SU-DHL-6 (cell line): ENCODE measurements around the gene VWA3A.

ENCODE experiments used
- H2AFZ ChIP-seq: fragments of 200-600 bp; sonication (generic); 2 replicates; pipeline ENCODE4 v1.6.1; 2014; ENCODE audit warnings: low read depth, mild to moderate bottlenecking, moderate library complexity, mixed read lengths, antibody characterized with exemption, low read length; ENCODE audit not compliant: severe bottlenecking
- H3F3A ChIP-seq: fragments of 200-600 bp; shearing (Covaris generic); 2 replicates; pipeline ENCODE4 v1.6.0; 2016; ENCODE audit warnings: antibody characterized with exemption, mild to moderate bottlenecking; ENCODE audit not compliant: insufficient read depth
- H3K27ac ChIP-seq: fragments of 200-600 bp; sonication (generic); 2 replicates; pipeline ENCODE4 v1.5.1; 2016; ENCODE audit warnings: low read depth, mild to moderate bottlenecking, low read length, moderate library complexity, mixed read lengths
- H3K27me3 ChIP-seq: fragments of 200-600 bp; sonication (generic), shearing (Covaris generic); 2 replicates; pipeline ENCODE4 v1.6.0; 2014; ENCODE audit warnings: mild to moderate bottlenecking, low read length
- H3K36me3 ChIP-seq: fragments of 200-600 bp; sonication (generic); 2 replicates; pipeline ENCODE4 v1.6.1; 2014; ENCODE audit warnings: mild to moderate bottlenecking, low read length, mixed read lengths
- H3K4me2 ChIP-seq: fragments of 300-600, 200-600 bp; shearing (Covaris generic), sonication (generic); 2 replicates; pipeline ENCODE4 v1.6.0; 2014; ENCODE audit warnings: low read length, low read depth, mild to moderate bottlenecking; ENCODE audit not compliant: poor library complexity, severe bottlenecking
- H3K4me3 ChIP-seq: fragments of 200-600 bp; sonication (generic); 2 replicates; pipeline ENCODE4 v1.5.1; 2014; ENCODE audit warnings: antibody characterized with exemption, low read length, mild to moderate bottlenecking, mixed read lengths; ENCODE audit not compliant: insufficient read depth, poor library complexity, severe bottlenecking
- H3K79me2 ChIP-seq: fragments of 200-600 bp; sonication (generic); 2 replicates; pipeline ENCODE4 v1.6.1; 2014; ENCODE audit warnings: mild to moderate bottlenecking, low read length, moderate library complexity; ENCODE audit not compliant: insufficient read depth
- H3K9ac ChIP-seq: fragments of 200-600 bp; sonication (generic); 2 replicates; pipeline ENCODE4 v1.7.0; 2014; ENCODE audit warnings: mild to moderate bottlenecking, low read length
- H3K9me2 ChIP-seq: fragments of 200-600 bp; sonication (generic); replicated peaks from 2 replicates; pipeline ENCODE4 v1.6.1; 2014; ENCODE audit warnings: low read length; ENCODE audit not compliant: insufficient read depth
- H3K9me3 ChIP-seq: fragments of 200-600 bp; sonication (generic); 2 replicates; pipeline ENCODE4 v1.6.1; 2014; ENCODE audit warnings: low read length, mixed read lengths; ENCODE audit not compliant: insufficient read depth
- H4K20me1 ChIP-seq: fragments of 200-600 bp; sonication (generic); 2 replicates; pipeline ENCODE4 v1.6.1; 2014; ENCODE audit warnings: low read depth, mild to moderate bottlenecking, antibody characterized with exemption, low read length, moderate library complexity, mixed read lengths
- CTCF ChIP-seq: fragments of 200-600 bp; sonication (generic); IDR thresholded peaks from one replicate; pipeline ENCODE4 v1.5.1; 2017; ENCODE audit warnings: antibody characterized with exemption, mild to moderate bottlenecking, low read length, moderate library complexity; ENCODE audit not compliant: insufficient read depth, poor library complexity, severe bottlenecking
- EZH2phosphoT487 ChIP-seq: fragments of 200-600 bp; sonication (generic), shearing (Covaris generic); conservative IDR thresholded peaks from 2 replicates; pipeline ENCODE4 v1.6.1; 2018; ENCODE audit warnings: mild to moderate bottlenecking, antibody characterized with exemption, low read length, moderate library complexity, mixed read lengths

The VWA3A gene

GRCh38 chr16:22139732-22140131, 47.4 kb downstream of the VWA3A start:
- no peaks in the 10 kb centered on the region for H3F3A ChIP-seq
- no peaks in the 10 kb centered on the region for H3K9me3 ChIP-seq
- no peak overlapping the region for H2AFZ ChIP-seq
- H3K79me2 ChIP-seq: no peaks in the 10 kb centered on the region
- no peaks in the 10 kb centered on the region for H4K20me1 ChIP-seq
- no peaks in the 10 kb centered on the region for H3K27me3 ChIP-seq
- no peaks in the 10 kb centered on the region for H3K36me3 ChIP-seq
- TF ChIP-seq CTCF (no peak), EZH2phosphoT487 (no peak)
- no peak overlapping the region for H3K4me3 ChIP-seq
- no peak overlapping the region for H3K9ac ChIP-seq
- H3K27ac ChIP-seq: no peak overlapping the region
- H3K4me2 ChIP-seq: no peak overlapping the region
- no peaks in the 10 kb centered on the region for H3K9me2 ChIP-seq

DNA sequence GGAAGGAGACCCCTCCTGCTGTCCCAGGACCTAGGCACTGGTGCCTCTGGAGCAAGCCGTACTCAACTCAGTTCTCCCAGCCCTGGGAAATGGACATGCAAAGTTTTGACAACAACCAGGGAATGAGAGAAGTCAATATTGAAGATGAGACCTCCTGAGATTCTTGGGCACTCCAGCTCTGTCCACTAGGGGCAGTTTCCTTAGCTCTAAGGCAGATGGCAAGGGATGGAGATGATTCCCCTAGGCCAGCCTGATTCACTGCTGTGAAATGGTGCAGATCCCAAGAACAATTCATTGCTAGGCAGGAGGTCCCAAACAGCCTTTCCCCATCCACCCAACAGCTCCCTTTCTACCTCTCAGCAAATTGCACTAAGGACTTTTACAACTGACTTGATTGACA, 49.4 kb downstream of the VWA3A start:
- Histone ChIP-seq H3K27me3 (no peaks in the 10 kb centered on the region), H4K20me1 (no peaks in the 10 kb centered on the region), H3K9me2 (no peaks in the 10 kb centered on the region), H3K9ac (no peak overlapping the region), H3K79me2 (no peaks in the 10 kb centered on the region), H2AFZ (no peak overlapping the region), H3K4me3 (no peak overlapping the region), H3K27ac (no peak overlapping the region), H3K36me3 (no peaks in the 10 kb centered on the region), H3F3A (no peaks in the 10 kb centered on the region), H3K9me3 (no peaks in the 10 kb centered on the region), H3K4me2 (no peak overlapping the region)
- TF ChIP-seq EZH2phosphoT487 (no peak), CTCF (peak; percentile 16)

GRCh38 chr16:22144520-22144919, 52.2 kb downstream of the VWA3A start:
- Histone ChIP-seq H3K27me3 (no peaks in the 10 kb centered on the region), H3K9ac (no peak overlapping the region), H3F3A (no peaks in the 10 kb centered on the region), H3K4me2 (no peak overlapping the region), H3K27ac (no peak overlapping the region), H4K20me1 (no peaks in the 10 kb centered on the region), H3K4me3 (no peak overlapping the region), H3K9me3 (no peaks in the 10 kb centered on the region), H3K9me2 (no peaks in the 10 kb centered on the region), H3K36me3 (no peaks in the 10 kb centered on the region), H2AFZ (no peak overlapping the region), H3K79me2 (no peaks in the 10 kb centered on the region)
- TF ChIP-seq EZH2phosphoT487 (no peak), CTCF (no peak)
